ENCODE measurements around the gene KLHL29.

Gene KLHL29

DNA sequence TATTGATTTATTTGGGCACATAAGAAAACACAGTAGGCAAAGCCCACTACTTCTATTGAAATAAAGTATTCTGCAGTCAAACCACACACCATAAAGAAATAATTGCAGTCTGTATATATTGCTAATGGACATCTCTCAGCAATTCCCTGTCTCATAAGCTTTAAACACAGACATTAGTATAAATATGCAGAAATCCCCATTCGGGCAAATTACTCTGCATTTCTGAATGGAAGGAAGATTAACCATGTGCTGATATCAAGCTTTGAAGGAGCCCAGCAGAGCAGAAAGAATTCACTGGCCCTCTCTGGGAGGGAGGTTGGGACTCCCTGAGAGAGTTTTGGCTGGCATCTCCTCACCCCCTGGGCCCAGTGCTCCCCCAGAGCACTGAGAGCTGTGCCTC lies 272.4 kb downstream of the KLHL29 start:
- H3F3A ChIP-seq (ENCODE audit: control insufficient read depth, insufficient read depth) = no peaks in the 10 kb centered on the region
- no peaks in the 10 kb centered on the region for H3K79me2 ChIP-seq (ENCODE audit: control insufficient read depth, low read length)
- no peak overlapping the region for H3K4me2 ChIP-seq (ENCODE audit: low read length)
- no peak overlapping the region for H3K4me3 ChIP-seq (ENCODE audit: low read length)
- H3K27me3 ChIP-seq (ENCODE audit: control insufficient read depth, low read length) = no peaks in the 10 kb centered on the region
- no peaks in the 10 kb centered on the region for H3K36me3 ChIP-seq (ENCODE audit: control insufficient read depth, low read length)
- no peaks in the 10 kb centered on the region for H4K20me1 ChIP-seq (ENCODE audit: control insufficient read depth, insufficient read depth, low read depth, low read length)
- no peak overlapping the region for H3K27ac ChIP-seq (ENCODE audit: low read depth, low read length)
- H3K4me1 ChIP-seq (ENCODE audit: control insufficient read depth, low read length) = no peaks in the 10 kb centered on the region
- no peak for TF ChIP-seq EZH2phosphoT487 (IDR thresholded peaks at IDR 0.05; ENCODE audit: borderline replicate concordance, low read length)
- TF ChIP-seq, protein P1, sequence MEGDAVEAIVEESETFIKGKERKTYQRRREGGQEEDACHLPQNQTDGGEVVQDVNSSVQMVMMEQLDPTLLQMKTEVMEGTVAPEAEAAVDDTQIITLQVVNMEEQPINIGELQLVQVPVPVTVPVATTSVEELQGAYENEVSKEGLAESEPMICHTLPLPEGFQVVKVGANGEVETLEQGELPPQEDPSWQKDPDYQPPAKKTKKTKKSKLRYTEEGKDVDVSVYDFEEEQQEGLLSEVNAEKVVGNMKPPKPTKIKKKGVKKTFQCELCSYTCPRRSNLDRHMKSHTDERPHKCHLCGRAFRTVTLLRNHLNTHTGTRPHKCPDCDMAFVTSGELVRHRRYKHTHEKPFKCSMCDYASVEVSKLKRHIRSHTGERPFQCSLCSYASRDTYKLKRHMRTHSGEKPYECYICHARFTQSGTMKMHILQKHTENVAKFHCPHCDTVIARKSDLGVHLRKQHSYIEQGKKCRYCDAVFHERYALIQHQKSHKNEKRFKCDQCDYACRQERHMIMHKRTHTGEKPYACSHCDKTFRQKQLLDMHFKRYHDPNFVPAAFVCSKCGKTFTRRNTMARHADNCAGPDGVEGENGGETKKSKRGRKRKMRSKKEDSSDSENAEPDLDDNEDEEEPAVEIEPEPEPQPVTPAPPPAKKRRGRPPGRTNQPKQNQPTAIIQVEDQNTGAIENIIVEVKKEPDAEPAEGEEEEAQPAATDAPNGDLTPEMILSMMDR (IDR thresholded peaks at IDR 0.05; ENCODE audit: low read depth, low read length, poor library complexity, severe bottlenecking) = no peak
- no peaks in the 10 kb centered on the region for H3K9me3 ChIP-seq (ENCODE audit: control insufficient read depth, insufficient read depth, low read length)
- no peaks in the 10 kb centered on the region for H3K9me2 ChIP-seq (replicated peaks; ENCODE audit: control insufficient read depth, low read length)

DNA sequence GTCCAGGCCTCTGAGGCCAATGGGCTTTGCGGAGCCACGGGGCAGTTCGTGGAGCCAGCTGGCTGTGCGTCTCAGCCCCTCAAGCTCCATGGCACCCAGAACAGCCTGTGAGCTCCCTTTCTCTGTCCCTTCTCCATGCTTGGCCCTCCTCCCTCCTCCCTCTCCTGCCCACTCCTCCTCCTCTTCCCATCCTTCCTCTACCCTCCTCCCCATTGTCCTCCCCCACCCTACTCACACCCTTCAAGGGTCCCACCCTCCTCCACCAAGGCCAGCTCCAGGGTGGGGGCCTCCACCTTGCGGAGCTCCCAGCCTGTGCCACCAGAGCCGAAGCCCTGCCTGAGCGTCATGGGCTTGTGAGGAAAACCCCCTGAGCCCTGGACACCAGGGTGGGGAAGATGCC lies 273.0 kb downstream of the KLHL29 start:
- TF ChIP-seq EZH2phosphoT487 (IDR thresholded peaks at IDR 0.05; ENCODE audit: borderline replicate concordance, low read length) = no peak
- TF ChIP-seq, protein P1 (IDR thresholded peaks at IDR 0.05; ENCODE audit: low read depth, low read length, poor library complexity, severe bottlenecking) = no peak
- H3K79me2 ChIP-seq (ENCODE audit: control insufficient read depth, low read length) = no peaks in the 10 kb centered on the region
- H3K4me3 ChIP-seq (ENCODE audit: low read length) = no peak overlapping the region
- H3K9me2 ChIP-seq (replicated peaks; ENCODE audit: control insufficient read depth, low read length) = no peaks in the 10 kb centered on the region
- no peaks in the 10 kb centered on the region for H3K4me1 ChIP-seq (ENCODE audit: control insufficient read depth, low read length)
- H3K27me3 ChIP-seq (ENCODE audit: control insufficient read depth, low read length) = no peaks in the 10 kb centered on the region
- no peak overlapping the region for H3K27ac ChIP-seq (ENCODE audit: low read depth, low read length)
- no peaks in the 10 kb centered on the region for H4K20me1 ChIP-seq (ENCODE audit: control insufficient read depth, insufficient read depth, low read depth, low read length)
- no peak overlapping the region for H3K4me2 ChIP-seq (ENCODE audit: low read length)
- H3F3A ChIP-seq (ENCODE audit: control insufficient read depth, insufficient read depth) = no peaks in the 10 kb centered on the region
- no peaks in the 10 kb centered on the region for H3K36me3 ChIP-seq (ENCODE audit: control insufficient read depth, low read length)
- no peaks in the 10 kb centered on the region for H3K9me3 ChIP-seq (ENCODE audit: control insufficient read depth, insufficient read depth, low read length)

DNA sequence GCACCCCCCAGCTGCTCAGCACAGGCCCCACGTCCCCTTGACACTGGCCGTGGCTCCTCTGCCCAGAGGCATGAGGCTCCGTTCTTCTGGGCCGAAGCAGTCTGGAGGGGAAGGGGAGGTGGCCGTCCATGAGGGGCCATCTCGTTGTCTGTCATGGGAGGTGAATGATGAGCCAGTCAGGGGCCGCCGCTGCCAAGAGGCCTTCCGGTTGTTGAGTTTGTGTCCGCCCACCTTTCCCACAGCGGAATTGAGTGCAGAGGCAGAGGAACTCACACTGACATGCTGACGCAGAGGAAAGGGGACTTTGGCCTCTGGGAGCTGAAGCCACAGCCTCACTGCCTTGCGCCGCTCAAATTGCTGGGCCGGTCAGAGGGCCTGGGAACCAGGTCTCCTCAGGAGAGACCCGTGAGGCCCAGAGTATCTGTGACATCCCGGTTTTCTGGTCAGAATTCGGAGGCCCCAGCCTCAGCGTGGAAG lies 273.5 kb downstream of the KLHL29 start:
- no peaks in the 10 kb centered on the region for H3K9me3 ChIP-seq (ENCODE audit: control insufficient read depth, insufficient read depth, low read length)
- no peaks in the 10 kb centered on the region for H3K79me2 ChIP-seq (ENCODE audit: control insufficient read depth, low read length)
- no peak overlapping the region for H3K27ac ChIP-seq (ENCODE audit: low read depth, low read length)
- H3K9me2 ChIP-seq (replicated peaks; ENCODE audit: control insufficient read depth, low read length) = no peaks in the 10 kb centered on the region
- H3K4me1 ChIP-seq (ENCODE audit: control insufficient read depth, low read length) = peaks cover 2% of the 10 kb centered on the region; the same call in 1 of the 2 replicates
- H3K4me2 ChIP-seq (ENCODE audit: low read length) = no peak overlapping the region
- no peaks in the 10 kb centered on the region for H3K27me3 ChIP-seq (ENCODE audit: control insufficient read depth, low read length)
- no peaks in the 10 kb centered on the region for H3F3A ChIP-seq (ENCODE audit: control insufficient read depth, insufficient read depth)
- no peak overlapping the region for H3K4me3 ChIP-seq (ENCODE audit: low read length)
- H4K20me1 ChIP-seq (ENCODE audit: control insufficient read depth, insufficient read depth, low read depth, low read length) = no peaks in the 10 kb centered on the region
- H3K36me3 ChIP-seq (ENCODE audit: control insufficient read depth, low read length) = no peaks in the 10 kb centered on the region
- TF ChIP-seq EZH2phosphoT487 (IDR thresholded peaks at IDR 0.05; ENCODE audit: borderline replicate concordance, low read length) = no peak
- TF ChIP-seq, protein P1 (IDR thresholded peaks at IDR 0.05; ENCODE audit: low read depth, low read length, poor library complexity, severe bottlenecking) = no peak
